ENCODE results near the gene SKAP2. TPM values are rescaled to one million over a fixed set of nuclear protein-coding genes. Genes with fewer than 3 reads are reported as not detected.

SKAP2 gene
- total RNA-seq, 1 experiment from 2014 or later = 66.8 TPM

GRCh38 chr7:26850193-26850651 is 14.2 kb downstream of the SKAP2 start:
- in situ Hi-C loops (cut with HindIII; ENCODE audit: low pct_unique_long_range_greater_than_20kb, low sequenced_read_pairs) = no loop called here
- no peaks in the 10 kb centered on the region for H3K9me3 ChIP-seq (ENCODE audit: control insufficient read depth, insufficient read depth, low read depth, low read length)
- peaks cover 16% of the 10 kb centered on the region for H3K4me1 ChIP-seq (ENCODE audit: control insufficient read depth, insufficient read depth, low read length)
- BruUV-seq (replicated peaks) = no TSS peak
- no peaks in the 10 kb centered on the region; the same call in 1 of the 2 replicates for H3K36me3 ChIP-seq (ENCODE audit: control insufficient read depth, insufficient read depth, low read length)
- TF ChIP-seq SIN3A (IDR thresholded peaks at IDR 0.05; ENCODE audit: borderline replicate concordance, insufficient read depth, low read depth, low read length) = no peak
- TF ChIP-seq POLR2AphosphoS5 (IDR thresholded peaks at IDR 0.05; ENCODE audit: low read depth, low read length) = no peak
- no peak for TF ChIP-seq TCF7L2 (IDR thresholded peaks at IDR 0.05; ENCODE audit: low read depth, low read length)
- H3K27ac ChIP-seq (ENCODE audit: low read length) = no peak overlapping the region
- DNase-seq (ENCODE audit: low read depth, low spot score) (no peak), ATAC-seq (no peak)
- CTCF ChIA-PET = no interaction called here
- intact Hi-C loops (cut with micrococcal nuclease; ENCODE audit: unreplicated experiment) = no loop called here
- no peak overlapping the region for H3K4me3 ChIP-seq (ENCODE audit: low read depth in 2 of 2, low read length in 2 of 2)
- POLR2A ChIA-PET = interaction anchor here (0.7 kb wide), 3 partner anchors 13 to 156 kb away, joined by 3 to 5 read pairs (median 4); no protein-coding TSS in a partner anchor
- no peaks in the 10 kb centered on the region for H3K27me3 ChIP-seq (ENCODE audit: control insufficient read depth, insufficient read depth, low read length)

DNA sequence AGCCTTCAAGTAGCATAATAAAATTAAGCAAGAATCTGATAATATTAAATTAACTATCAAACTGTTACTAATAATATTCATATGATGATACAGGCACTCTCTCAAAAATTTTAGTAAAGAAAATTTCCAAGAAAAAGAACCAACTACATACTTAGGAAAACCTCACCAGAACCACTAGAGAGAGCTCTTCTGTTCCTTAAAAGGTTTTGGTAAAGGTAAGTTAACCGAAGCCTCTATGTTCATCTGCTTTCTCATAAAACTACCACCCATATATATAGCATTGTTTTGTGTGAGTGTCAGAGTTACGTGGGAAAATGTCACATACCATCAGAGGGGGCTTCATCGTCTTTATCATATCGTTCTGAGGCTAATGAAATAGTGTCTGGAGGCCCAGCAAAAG is 20.7 kb downstream of the SKAP2 start:
- H3K9me3 ChIP-seq (ENCODE audit: control insufficient read depth, insufficient read depth, low read depth, low read length) = no peaks in the 10 kb centered on the region
- CTCF ChIA-PET = interaction anchor here (0.7 kb wide), 2 partner anchors 10 to 315 kb away, joined by 3 read pairs; no protein-coding TSS in a partner anchor
- H3K27me3 ChIP-seq (ENCODE audit: control insufficient read depth, insufficient read depth, low read length) = no peaks in the 10 kb centered on the region
- POLR2A ChIA-PET = no interaction called here
- ATAC-seq (peak; percentile 79; the same call in 1 of the 2 replicates), DNase-seq (ENCODE audit: low read depth, low spot score) (no peak)
- H3K4me1 ChIP-seq (ENCODE audit: control insufficient read depth, insufficient read depth, low read length) = no peaks in the 10 kb centered on the region
- in situ Hi-C loops (cut with HindIII; ENCODE audit: low pct_unique_long_range_greater_than_20kb, low sequenced_read_pairs) (no loop called here), intact Hi-C loops (cut with micrococcal nuclease; ENCODE audit: unreplicated experiment) (no loop called here)
- peaks cover 3% of the 10 kb centered on the region; the same call in 1 of the 2 replicates for H3K36me3 ChIP-seq (ENCODE audit: control insufficient read depth, insufficient read depth, low read length)
- H3K27ac ChIP-seq (ENCODE audit: low read length) = no peak overlapping the region
- H3K4me3 ChIP-seq (ENCODE audit: low read depth in 2 of 2, low read length in 2 of 2) = no peak overlapping the region
- TF ChIP-seq CTCF (IDR thresholded peaks at IDR 0.05) = peak; percentile 54; the same call in 1 of the 2 replicates
- TF ChIP-seq, protein P1, sequence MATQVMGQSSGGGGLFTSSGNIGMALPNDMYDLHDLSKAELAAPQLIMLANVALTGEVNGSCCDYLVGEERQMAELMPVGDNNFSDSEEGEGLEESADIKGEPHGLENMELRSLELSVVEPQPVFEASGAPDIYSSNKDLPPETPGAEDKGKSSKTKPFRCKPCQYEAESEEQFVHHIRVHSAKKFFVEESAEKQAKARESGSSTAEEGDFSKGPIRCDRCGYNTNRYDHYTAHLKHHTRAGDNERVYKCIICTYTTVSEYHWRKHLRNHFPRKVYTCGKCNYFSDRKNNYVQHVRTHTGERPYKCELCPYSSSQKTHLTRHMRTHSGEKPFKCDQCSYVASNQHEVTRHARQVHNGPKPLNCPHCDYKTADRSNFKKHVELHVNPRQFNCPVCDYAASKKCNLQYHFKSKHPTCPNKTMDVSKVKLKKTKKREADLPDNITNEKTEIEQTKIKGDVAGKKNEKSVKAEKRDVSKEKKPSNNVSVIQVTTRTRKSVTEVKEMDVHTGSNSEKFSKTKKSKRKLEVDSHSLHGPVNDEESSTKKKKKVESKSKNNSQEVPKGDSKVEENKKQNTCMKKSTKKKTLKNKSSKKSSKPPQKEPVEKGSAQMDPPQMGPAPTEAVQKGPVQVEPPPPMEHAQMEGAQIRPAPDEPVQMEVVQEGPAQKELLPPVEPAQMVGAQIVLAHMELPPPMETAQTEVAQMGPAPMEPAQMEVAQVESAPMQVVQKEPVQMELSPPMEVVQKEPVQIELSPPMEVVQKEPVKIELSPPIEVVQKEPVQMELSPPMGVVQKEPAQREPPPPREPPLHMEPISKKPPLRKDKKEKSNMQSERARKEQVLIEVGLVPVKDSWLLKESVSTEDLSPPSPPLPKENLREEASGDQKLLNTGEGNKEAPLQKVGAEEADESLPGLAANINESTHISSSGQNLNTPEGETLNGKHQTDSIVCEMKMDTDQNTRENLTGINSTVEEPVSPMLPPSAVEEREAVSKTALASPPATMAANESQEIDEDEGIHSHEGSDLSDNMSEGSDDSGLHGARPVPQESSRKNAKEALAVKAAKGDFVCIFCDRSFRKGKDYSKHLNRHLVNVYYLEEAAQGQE (IDR thresholded peaks at IDR 0.05; ENCODE audit: insufficient read depth in 1 of 2, low read depth in 2 of 2, low read length in 1 of 2) = no peak
- no TSS peak for BruUV-seq (replicated peaks)

DNA sequence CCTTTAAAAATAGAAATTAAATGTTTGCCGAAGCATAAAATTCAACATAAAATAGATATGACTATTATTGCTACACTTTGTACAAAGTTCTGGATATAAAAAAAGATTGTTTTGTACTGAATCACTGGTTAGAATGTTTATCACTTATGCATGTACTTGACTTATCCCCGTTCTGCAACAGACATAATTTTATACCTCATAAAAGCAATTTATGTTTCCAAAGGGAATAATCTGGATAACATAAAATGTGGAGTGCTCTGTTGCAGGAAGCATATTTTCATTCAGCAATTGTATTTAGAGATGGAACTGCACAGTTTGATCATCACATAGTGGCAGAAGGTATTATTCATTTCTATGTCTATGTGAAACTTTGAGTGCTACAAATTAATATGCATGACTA is 21.5 kb downstream of the SKAP2 start:
- no peak for DNase-seq (ENCODE audit: low read depth, low spot score)

More for the DNA sequence above, 21.5 kb downstream of the SKAP2 start:
- in situ Hi-C loops (cut with HindIII; ENCODE audit: low pct_unique_long_range_greater_than_20kb, low sequenced_read_pairs) = no loop called here
- BruUV-seq (replicated peaks) = no TSS peak
- intact Hi-C loops (cut with micrococcal nuclease; ENCODE audit: unreplicated experiment) = no loop called here
- no peaks in the 10 kb centered on the region for H3K9me3 ChIP-seq (ENCODE audit: control insufficient read depth, insufficient read depth, low read depth, low read length)
- H3K36me3 ChIP-seq (ENCODE audit: control insufficient read depth, insufficient read depth, low read length) = peaks cover 3% of the 10 kb centered on the region; the same call in 1 of the 2 replicates
- POLR2A ChIA-PET = no interaction called here
- CTCF ChIA-PET = no interaction called here
- H3K27ac ChIP-seq (ENCODE audit: low read length) = no peak overlapping the region
- H3K27me3 ChIP-seq (ENCODE audit: control insufficient read depth, insufficient read depth, low read length) = no peaks in the 10 kb centered on the region
- H3K4me3 ChIP-seq (ENCODE audit: low read depth in 2 of 2, low read length in 2 of 2) = no peak overlapping the region
- no peak for TF ChIP-seq POLR2AphosphoS5 (IDR thresholded peaks at IDR 0.05; ENCODE audit: low read depth, low read length)
- TF ChIP-seq CTCF (IDR thresholded peaks at IDR 0.05) = no peak
- TF ChIP-seq TCF7L2 (IDR thresholded peaks at IDR 0.05; ENCODE audit: low read depth, low read length) = no peak
- no peak for TF ChIP-seq SIN3A (IDR thresholded peaks at IDR 0.05; ENCODE audit: borderline replicate concordance, insufficient read depth, low read depth, low read length)
- TF ChIP-seq, protein P1 (IDR thresholded peaks at IDR 0.05; ENCODE audit: insufficient read depth in 1 of 2, low read depth in 2 of 2, low read length in 1 of 2) = no peak
- no peak for ATAC-seq
- H3K4me1 ChIP-seq (ENCODE audit: control insufficient read depth, insufficient read depth, low read length) = no peaks in the 10 kb centered on the region

Data from Panc1 (cell line).